Spleen (tissue), 11 donors: ENCODE results near the gene LRRC7. TPM values are rescaled to one million over a fixed set of nuclear protein-coding genes. Genes with fewer than 3 reads are reported as not detected.

ENCODE experiments used
- DNase-seq: peaks from one replicate; pipeline ENCODE4 v3.0.0-alpha.2; 2020
- H3K27ac ChIP-seq, 8 donors: fragments of 200-600 bp; sonication (generic) in 7 of 8; 1 replicate in 4 of 8; 2 replicates in 4 of 8; pipeline versions ENCODE4 v1.5.0 to v1.8.0; 2016 to 2021; ENCODE audit warnings: inconsistent platforms in 4 of 8, mild to moderate bottlenecking in 4 of 8, moderate library complexity in 1 of 8
- H3K27me3 ChIP-seq, 7 donors: fragments of 200-600 bp; sonication (generic) in 6 of 7; replicated peaks in 1 of 7; 1 replicate in 4 of 7; 2 replicates in 3 of 7; pipeline versions ENCODE4 v1.5.0 to v1.8.0; 2016 to 2021; ENCODE audit warnings: inconsistent platforms in 3 of 7, mild to moderate bottlenecking in 1 of 7
- H3K36me3 ChIP-seq, 6 donors: fragments of 200-600 bp; sonication (generic) in 5 of 6; 1 replicate in 4 of 6; 2 replicates in 2 of 6; pipeline versions ENCODE4 v1.5.0 to v1.8.0; 2016 to 2021; ENCODE audit warnings: inconsistent platforms in 2 of 6
- H3K4me1 ChIP-seq, 6 donors: fragments of 200-600 bp; sonication (generic) in 5 of 6; 1 replicate in 3 of 6; 2 replicates in 3 of 6; pipeline versions ENCODE4 v1.5.0 to v1.8.0; 2016 to 2021; ENCODE audit warnings: inconsistent platforms in 3 of 6
- H3K4me3 ChIP-seq, 8 donors: fragments of 200-600 bp; sonication (generic) in 7 of 8; 1 replicate in 4 of 8; 2 replicates in 4 of 8; pipeline versions ENCODE4 v1.5.0 to v1.8.0; 2016 to 2021; ENCODE audit warnings: inconsistent platforms in 4 of 8, mild to moderate bottlenecking in 4 of 8, moderate library complexity in 2 of 8
- H3K9me3 ChIP-seq, 8 donors: fragments of 200-600 bp; sonication (generic) in 7 of 8; 1 replicate in 4 of 8; 2 replicates in 4 of 8; pipeline versions ENCODE4 v1.5.0 to v1.8.0; 2016 to 2021; ENCODE audit warnings: inconsistent platforms in 4 of 8
- POLR2A ChIP-seq, 3 donors: fragments of 450-650 bp; IDR thresholded peaks; one replicate each; pipeline ENCODE4 v1.5.1; 2017; ENCODE audit warnings: antibody characterized with exemption in 3 of 3, mild to moderate bottlenecking in 1 of 3
- POLR2AphosphoS5 ChIP-seq, 3 donors: sonication (generic); formaldehyde crosslinking; IDR thresholded peaks; one replicate each; pipeline ENCODE4 v1.5.1; 2017; ENCODE audit warnings: antibody characterized with exemption in 3 of 3
- WGBS, 5 donors: extraction: QIAGEN DNeasy Blood & Tissue Kit in 3 of 5; methylation state at CpG; one replicate each; pipeline versions ENCODE4 v1.1.5 to v1.1.7; 2013 to 2018; 5-methylcytosine and 5-hydroxymethylcytosine counted together
- intact Hi-C: fragments of 100-400 bp; cut with DNase I; formaldehyde crosslinking; loops from one replicate; pipeline ENCODE4 v1.15.0; 2023; ENCODE audit warnings: low total_unique reads
- polyA plus RNA-seq, 3 donors: library from polyadenylated mRNA; stranded (reverse); fragments of 200-250 nt; gene quantifications; one replicate each; pipeline ENCODE4 v1.2.1, GENCODE V29; 2013
- total RNA-seq, 7 donors: library from RNA; depleted of rRNA in 3 of 7; stranded (reverse); fragments of >200 nt in 3 of 7; fragmentation: NEBNext Ultra II Directional in 4 of 7; extraction: Animal tissue kit (Norgen Biotek cat#: 25700) in 4 of 7; gene quantifications; one replicate each; pipeline versions ENCODE4 v1.1.0 to v1.2.1, GENCODE V29; 2016 to 2021
- TF ChIP-seq, protein P1 (sequence below), 11 experiments: fragments of 200-600 bp in 7 of 11; fragments of 450-650 bp in 4 of 11; sonication (generic) in 4 of 11; IDR thresholded peaks in 8 of 11; conservative IDR thresholded peaks in 3 of 11; 1 replicate in 7 of 11; 2 replicates in 4 of 11; pipeline versions ENCODE4 v1.4.0 to v1.8.0; 2016 to 2021; ENCODE audit warnings: antibody characterized with exemption in 11 of 11, inconsistent platforms in 4 of 11, mild to moderate bottlenecking in 1 of 11
- donor health status: healthy with polysubstance abuse.
- donor health status: DM: no; HTN: no; CAD: no; lungs with moderate emphysema.
- donor health status: DM: no; HTN: no; CAD: no.
- donor health status: Bipolar disorder and iron deficiency.
- donor health status: healthy.
- donor health status: DM: no; HTN: no; CAD: no.
- donor health status: DM: yes; HTN: yes; CAD: no.

The LRRC7 gene
- total and polyA plus RNA-seq, 10 donors, result 0.02 to 0.63 (median 0.13) TPM; not detected in 4

- no peak for DNase-seq
- 50 to 87% (median 56%) methylated on average over 1 of the region's 1 CpG for WGBS, 5 donors
- H3K4me1 ChIP-seq, result no peaks in the 10 kb centered on the region
- H3K27me3 ChIP-seq, result no peaks in the 10 kb centered on the region
- intact Hi-C loops, result no loop called here
- H3K27ac ChIP-seq, result no peak overlapping the region
- TF ChIP-seq POLR2A (IDR thresholded peaks at IDR 0.05), result no peak
- TF ChIP-seq POLR2AphosphoS5 (IDR thresholded peaks at IDR 0.05), result no peak
- TF ChIP-seq, protein P1, sequence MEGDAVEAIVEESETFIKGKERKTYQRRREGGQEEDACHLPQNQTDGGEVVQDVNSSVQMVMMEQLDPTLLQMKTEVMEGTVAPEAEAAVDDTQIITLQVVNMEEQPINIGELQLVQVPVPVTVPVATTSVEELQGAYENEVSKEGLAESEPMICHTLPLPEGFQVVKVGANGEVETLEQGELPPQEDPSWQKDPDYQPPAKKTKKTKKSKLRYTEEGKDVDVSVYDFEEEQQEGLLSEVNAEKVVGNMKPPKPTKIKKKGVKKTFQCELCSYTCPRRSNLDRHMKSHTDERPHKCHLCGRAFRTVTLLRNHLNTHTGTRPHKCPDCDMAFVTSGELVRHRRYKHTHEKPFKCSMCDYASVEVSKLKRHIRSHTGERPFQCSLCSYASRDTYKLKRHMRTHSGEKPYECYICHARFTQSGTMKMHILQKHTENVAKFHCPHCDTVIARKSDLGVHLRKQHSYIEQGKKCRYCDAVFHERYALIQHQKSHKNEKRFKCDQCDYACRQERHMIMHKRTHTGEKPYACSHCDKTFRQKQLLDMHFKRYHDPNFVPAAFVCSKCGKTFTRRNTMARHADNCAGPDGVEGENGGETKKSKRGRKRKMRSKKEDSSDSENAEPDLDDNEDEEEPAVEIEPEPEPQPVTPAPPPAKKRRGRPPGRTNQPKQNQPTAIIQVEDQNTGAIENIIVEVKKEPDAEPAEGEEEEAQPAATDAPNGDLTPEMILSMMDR (IDR thresholded peaks at IDR 0.05 in 8 of 11, conservative IDR thresholded peaks at IDR 0.05 in 3 of 11), result no peak
- H3K9me3 ChIP-seq, result peaks cover 0 to 3% (median 0%) of the 10 kb centered on the region in 8 donors
- no peak overlapping the region for H3K4me3 ChIP-seq
- no peaks in the 10 kb centered on the region for H3K36me3 ChIP-seq
Observed at GRCh38 chr1:70003211-70003908, 435.6 kb downstream of the LRRC7 start.

- Histone ChIP-seq H3K4me3 (no peak overlapping the region), H3K27ac (no peak overlapping the region), H3K4me1 (no peaks in the 10 kb centered on the region), H3K36me3 (no peaks in the 10 kb centered on the region), H3K9me3 (no peaks in the 10 kb centered on the region), H3K27me3 (no peaks in the 10 kb centered on the region)
- DNase-seq, result no peak
- TF ChIP-seq POLR2A (IDR thresholded peaks at IDR 0.05) (no peak), POLR2AphosphoS5 (IDR thresholded peaks at IDR 0.05) (no peak)
- TF ChIP-seq, protein P1 (IDR thresholded peaks at IDR 0.05 in 8 of 11, conservative IDR thresholded peaks at IDR 0.05 in 3 of 11), result no peak
- intact Hi-C loops, result no loop called here
Observed at GRCh38 chr1:70005386-70006034, 437.8 kb downstream of the LRRC7 start.

- 73 to 86% (median 83%) methylated on average over 2 of the region's 2 CpGs for WGBS, 5 donors
- Histone ChIP-seq H3K4me1 (no peaks in the 10 kb centered on the region), H3K9me3 (no peaks in the 10 kb centered on the region), H3K4me3 (no peak overlapping the region), H3K27me3 (no peaks in the 10 kb centered on the region), H3K27ac (no peak overlapping the region), H3K36me3 (no peaks in the 10 kb centered on the region)
- intact Hi-C loops, result no loop called here
- TF ChIP-seq, protein P1 (IDR thresholded peaks at IDR 0.05 in 8 of 11, conservative IDR thresholded peaks at IDR 0.05 in 3 of 11), result no peak
- no peak for DNase-seq
Observed at GRCh38 chr1:70008660-70009059, 440.9 kb downstream of the LRRC7 start.

GRCh38 chr1:70017770-70018169 lies 450.0 kb downstream of the LRRC7 start:
- intact Hi-C loops, result no loop called here
- no peaks in the 10 kb centered on the region for H3K9me3 ChIP-seq
- H3K36me3 ChIP-seq, result no peaks in the 10 kb centered on the region
- H3K4me1 ChIP-seq, result no peaks in the 10 kb centered on the region
- TF ChIP-seq, protein P1 (IDR thresholded peaks at IDR 0.05 in 8 of 11, conservative IDR thresholded peaks at IDR 0.05 in 3 of 11), result no peak
- TF ChIP-seq POLR2AphosphoS5 (IDR thresholded peaks at IDR 0.05) (no peak), POLR2A (IDR thresholded peaks at IDR 0.05) (no peak)
- DNase-seq, result no peak
- H3K27ac ChIP-seq, result no peak overlapping the region
- H3K4me3 ChIP-seq, result no peak overlapping the region
- H3K27me3 ChIP-seq, result no peaks in the 10 kb centered on the region
